SK-N-SH treated with all-trans-retinoic acid at 6 μM for 48 hours (cell line): ENCODE measurements around the gene LCE1F.

Experiments used
- ATAC-seq: fragments of 200-7000 bp; cut with Tn5 transposase; 3 replicates; pipeline ENCODE4 v1.9.1; 2020; ENCODE audit warnings: mild to moderate bottlenecking, moderate library complexity
- ARNTL ChIP-seq: fragments of 450-650 bp; formaldehyde crosslinking; IDR thresholded peaks from 2 replicates; pipeline ENCODE4 v1.5.0; 2020; ENCODE audit warnings: low read depth, mild to moderate bottlenecking, moderate library complexity, borderline replicate concordance
- BACH2 ChIP-seq: fragments of 250-450 bp; sonication (Bioruptor Pico); IDR thresholded peaks from 2 replicates; pipeline ENCODE4 v1.9.0; 2021; ENCODE audit warnings: mild to moderate bottlenecking, borderline replicate concordance
- CREB5 ChIP-seq: fragments of 250-450 bp; sonication (Bioruptor Pico); IDR thresholded peaks from 2 replicates; pipeline ENCODE4 v1.5.1; 2020; ENCODE audit warnings: low read depth, mild to moderate bottlenecking, moderate library complexity
- CSRNP3 ChIP-seq: fragments of 250-450 bp; sonication (Bioruptor Pico); IDR thresholded peaks from 2 replicates; pipeline ENCODE4 v1.5.1; 2021; ENCODE audit warnings: mild to moderate bottlenecking, moderate library complexity
- ESRRG ChIP-seq: fragments of 250-450 bp; sonication (Bioruptor Pico); IDR thresholded peaks from 2 replicates; pipeline ENCODE4 v1.6.1; 2021; ENCODE audit warnings: mild to moderate bottlenecking
- GLIS3 ChIP-seq: fragments of 250-450 bp; sonication (Bioruptor Pico); IDR thresholded peaks from 2 replicates; pipeline ENCODE4 v1.5.0; 2020; ENCODE audit warnings: mild to moderate bottlenecking, moderate library complexity
- ISL1 ChIP-seq: fragments of 250-450 bp; sonication (Bioruptor Pico); IDR thresholded peaks from 2 replicates; pipeline ENCODE4 v2.1.2; 2022; ENCODE audit warnings: mild to moderate bottlenecking, moderate library complexity
- OSR1 ChIP-seq: fragments of 250-450 bp; sonication (Bioruptor Pico); IDR thresholded peaks from 2 replicates; pipeline ENCODE4 v1.8.0; 2022; ENCODE audit warnings: moderate library complexity, mild to moderate bottlenecking, inconsistent platforms
- POU6F1 ChIP-seq: fragments of 250-450 bp; sonication (Bioruptor Pico); IDR thresholded peaks from 2 replicates; pipeline ENCODE4 v1.8.0; 2021; ENCODE audit warnings: low read depth, mild to moderate bottlenecking, moderate library complexity, borderline replicate concordance
- RARB ChIP-seq: fragments of 250-450 bp; sonication (Bioruptor Pico); IDR thresholded peaks from 2 replicates; pipeline ENCODE4 v1.8.0; 2021; ENCODE audit warnings: mild to moderate bottlenecking, moderate library complexity
- TCF4 ChIP-seq: fragments of 250-450 bp; sonication (Bioruptor Pico); IDR thresholded peaks from 2 replicates; pipeline ENCODE4 v1.8.0; 2021; ENCODE audit warnings: mild to moderate bottlenecking, moderate library complexity, borderline replicate concordance
- TSHZ2 ChIP-seq: fragments of 250-450 bp; sonication (Bioruptor Pico); IDR thresholded peaks from 2 replicates; pipeline ENCODE4 v1.5.0; 2020; ENCODE audit warnings: mild to moderate bottlenecking, moderate library complexity
- ZFP3 ChIP-seq: fragments of 250-450 bp; sonication (Bioruptor Pico); IDR thresholded peaks from 2 replicates; pipeline ENCODE4 v1.5.0; 2020; ENCODE audit warnings: mild to moderate bottlenecking, moderate library complexity
- ZNF565 ChIP-seq: fragments of 450-650 bp; formaldehyde crosslinking; conservative IDR thresholded peaks from 2 replicates; pipeline ENCODE4 v1.5.0; 2020; ENCODE audit warnings: low read depth, mild to moderate bottlenecking, moderate library complexity
- ZNF70 ChIP-seq: fragments of 450-650 bp; formaldehyde crosslinking; IDR thresholded peaks from 2 replicates; pipeline ENCODE4 v1.5.0; 2020; ENCODE audit warnings: mild to moderate bottlenecking, moderate library complexity
- ZNF8 ChIP-seq: fragments of 450-650 bp; formaldehyde crosslinking; IDR thresholded peaks from 2 replicates; pipeline ENCODE4 v1.5.0; 2020; ENCODE audit warnings: mild to moderate bottlenecking, moderate library complexity

Gene LCE1F

GRCh38 chr1:152759453-152760173 lies 15.3 kb upstream of the LCE1F start (continued):
- TF ChIP-seq CREB5 (CRISPR knock-in tag) (no peak), ESRRG (no peak), BACH2 (CRISPR knock-in tag) (no peak), ISL1 (CRISPR knock-in tag) (no peak)
- TF ChIP-seq, all 23 proteins: peak for 0

GRCh38 chr1:152760551-152761190 lies 14.3 kb upstream of the LCE1F start:
- ATAC-seq, result peak; percentile 17; the same call in 2 of the 3 replicates
- TF ChIP-seq ZNF8 (CRISPR knock-in tag) (no peak), OSR1 (CRISPR knock-in tag) (no peak), ESRRG (no peak), ARNTL (CRISPR knock-in tag) (no peak), POU6F1 (CRISPR knock-in tag) (no peak), ISL1 (CRISPR knock-in tag) (no peak), TCF4 (CRISPR knock-in tag) (no peak)

- no peak for TF ChIP-seq ISL1 (CRISPR knock-in tag)
- no peak for TF ChIP-seq ZFP3 (CRISPR knock-in tag)
- no peak for TF ChIP-seq ZNF565 (CRISPR knock-in tag)
- no peak for TF ChIP-seq TSHZ2 (CRISPR knock-in tag)
- no peak for TF ChIP-seq ZNF8 (CRISPR knock-in tag)
- TF ChIP-seq, all 23 proteins: peak for 0
- no peak for ATAC-seq
Observed at GRCh38 chr1:152761609-152762213, 13.2 kb upstream of the LCE1F start.

GRCh38 chr1:152768847-152769533 lies 6.0 kb upstream of the LCE1F start:
- no peak for ATAC-seq
- TF ChIP-seq RARB (CRISPR knock-in tag) (no peak), ZFP3 (CRISPR knock-in tag) (no peak), GLIS3 (no peak)
- TF ChIP-seq, all 23 proteins: peak for 0

GRCh38 chr1:152770411-152770810 lies 4.5 kb upstream of the LCE1F start:
- no peak for TF ChIP-seq ESRRG
- no peak for TF ChIP-seq ARNTL (CRISPR knock-in tag)
- no peak for TF ChIP-seq ZNF70 (CRISPR knock-in tag)
- no peak for TF ChIP-seq OSR1 (CRISPR knock-in tag)
- TF ChIP-seq GLIS3, result no peak
- TF ChIP-seq CSRNP3 (CRISPR knock-in tag), result no peak
- TF ChIP-seq ISL1 (CRISPR knock-in tag), result no peak
- no peak for TF ChIP-seq CREB5 (CRISPR knock-in tag)
- TF ChIP-seq, all 23 proteins: peak for 0
- ATAC-seq, result no peak
